IPS DF 6.9 (cell line): ENCODE measurements around the gene RHOD.

ENCODE experiments used
- DNase-seq: peaks from one replicate; pipeline ENCODE4 v3.0.0-alpha.2; 2013; ENCODE audit warnings: low read depth, low spot score
- H3K27ac ChIP-seq: one replicate; pipeline ENCODE4 v1.5.1; 2013; ENCODE audit warnings: low read length, control low read depth
- H3K27me3 ChIP-seq: 2 replicates; pipeline ENCODE4 v1.6.1; 2013; ENCODE audit warnings: mild to moderate bottlenecking, low read length; ENCODE audit not compliant: control insufficient read depth, insufficient read depth
- H3K36me3 ChIP-seq: 2 replicates; pipeline ENCODE4 v1.6.1; 2013; ENCODE audit warnings: low read length; ENCODE audit not compliant: control insufficient read depth, insufficient read depth
- H3K4me1 ChIP-seq: 2 replicates; pipeline ENCODE4 v1.6.1; 2013; ENCODE audit warnings: low read length; ENCODE audit not compliant: control insufficient read depth, insufficient read depth
- H3K4me3 ChIP-seq: 2 replicates; pipeline ENCODE4 v1.5.1; 2013; ENCODE audit warnings: mild to moderate bottlenecking, low read length
- H3K9me3 ChIP-seq: 2 replicates; pipeline ENCODE4 v1.6.1; 2013; ENCODE audit warnings: low read length, inconsistent platforms; ENCODE audit not compliant: control insufficient read depth, insufficient read depth
- WGBS: extraction: QIAGEN DNeasy Blood & Tissue Kit; methylation state at CpG from one replicate; pipeline ENCODE4 v1.1.7; 2013; ENCODE audit warnings: mixed read lengths, missing lambda C conversion rate; ENCODE audit not compliant: insufficient read length, insufficient coverage; 5-methylcytosine and 5-hydroxymethylcytosine counted together

The RHOD gene, protein sequence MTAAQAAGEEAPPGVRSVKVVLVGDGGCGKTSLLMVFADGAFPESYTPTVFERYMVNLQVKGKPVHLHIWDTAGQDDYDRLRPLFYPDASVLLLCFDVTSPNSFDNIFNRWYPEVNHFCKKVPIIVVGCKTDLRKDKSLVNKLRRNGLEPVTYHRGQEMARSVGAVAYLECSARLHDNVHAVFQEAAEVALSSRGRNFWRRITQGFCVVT

DNA sequence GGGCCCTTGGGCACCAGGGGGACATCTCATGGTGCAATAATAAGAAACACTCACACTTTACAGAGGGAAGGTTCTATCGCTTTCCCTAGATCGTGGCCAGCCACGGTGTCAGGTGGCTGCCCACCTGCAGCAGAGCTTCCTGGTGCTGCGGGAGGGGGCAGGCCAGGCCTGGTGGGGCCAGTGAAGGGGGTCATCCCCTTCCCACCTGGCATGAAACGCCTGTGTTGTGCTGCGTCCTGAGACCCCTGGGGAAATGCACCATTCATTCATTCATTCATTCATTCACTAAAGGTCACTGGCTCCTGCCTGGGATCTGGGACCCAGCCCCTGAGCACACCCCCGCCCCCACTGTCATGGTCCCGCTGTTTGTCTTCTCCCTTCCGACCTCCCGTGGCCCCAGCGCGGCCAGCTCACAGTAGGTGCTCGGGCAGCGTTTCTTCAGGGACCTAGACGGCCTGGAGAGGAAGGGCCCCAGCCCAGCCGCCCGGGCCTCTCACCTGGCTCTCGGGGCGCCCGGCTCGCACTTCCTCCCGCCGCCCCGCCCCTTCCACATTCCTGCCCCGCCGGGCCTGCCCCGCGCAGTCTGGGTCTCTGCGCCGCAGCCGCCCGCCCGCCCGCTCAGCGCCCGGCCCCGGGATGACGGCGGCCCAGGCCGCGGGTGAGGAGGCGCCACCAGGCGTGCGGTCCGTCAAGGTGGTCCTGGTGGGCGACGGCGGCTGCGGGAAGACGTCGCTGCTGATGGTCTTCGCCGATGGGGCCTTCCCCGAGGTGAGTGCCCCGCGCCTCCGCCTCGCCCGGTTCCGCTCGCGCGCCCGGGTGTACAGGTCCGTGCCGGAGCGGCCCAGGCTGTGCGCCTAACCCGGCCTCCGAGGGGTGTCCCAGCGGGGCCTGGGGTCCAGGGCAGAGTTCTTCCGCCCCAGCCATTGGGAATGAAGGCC, at the start of gene RHOD:
RHOD (plus strand) TSS at position 581 of the 938 bp plus-strand sequence; CDS start at position 637, 56 bp downstream.
- no peaks in the 10 kb centered on the region for H3K27me3 ChIP-seq
- no peak for DNase-seq
- peak within 1 kb of the TSS; percentile 72 for H3K4me3 ChIP-seq
- no peak within 1 kb of the TSS for H3K27ac ChIP-seq
- no peaks in the 10 kb centered on the region for H3K9me3 ChIP-seq
- WGBS, result no CpG with 5 or more reads among the region's 72 CpGs
- H3K36me3 ChIP-seq, result no peaks in the 10 kb centered on the region
- peaks cover 5% of the 10 kb centered on the region; the same call in 1 of the 2 replicates for H3K4me1 ChIP-seq

DNA sequence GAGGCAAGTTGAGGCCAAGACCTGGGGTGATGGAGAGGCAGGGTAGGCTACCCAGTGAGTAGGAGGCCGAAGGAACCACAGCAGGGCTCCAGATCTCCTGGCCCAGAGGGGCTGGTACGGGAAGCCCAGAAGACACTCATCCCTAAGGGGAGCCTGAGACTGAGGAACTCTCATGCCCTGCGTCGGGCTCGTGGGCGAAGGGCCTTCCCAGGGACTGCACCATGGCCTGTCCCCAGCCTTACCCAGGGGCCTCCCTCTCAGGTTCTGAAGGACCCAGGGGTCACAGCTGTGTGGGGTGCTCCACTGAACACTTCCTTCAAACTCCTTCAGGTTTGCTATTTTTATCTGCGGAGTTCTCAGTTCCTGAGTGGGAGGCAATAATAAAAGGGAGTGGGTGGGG, 49.5 kb upstream of the RHOD start:
- H3K27me3 ChIP-seq, result no peaks in the 10 kb centered on the region
- no peaks in the 10 kb centered on the region for H3K36me3 ChIP-seq
- no peak for DNase-seq
- H3K9me3 ChIP-seq, result no peaks in the 10 kb centered on the region
- peaks cover 2% of the 10 kb centered on the region for H3K4me1 ChIP-seq
- no peak overlapping the region for H3K4me3 ChIP-seq
- H3K27ac ChIP-seq, result no peak overlapping the region
- no CpG with 5 or more reads among the region's 7 CpGs for WGBS

DNA sequence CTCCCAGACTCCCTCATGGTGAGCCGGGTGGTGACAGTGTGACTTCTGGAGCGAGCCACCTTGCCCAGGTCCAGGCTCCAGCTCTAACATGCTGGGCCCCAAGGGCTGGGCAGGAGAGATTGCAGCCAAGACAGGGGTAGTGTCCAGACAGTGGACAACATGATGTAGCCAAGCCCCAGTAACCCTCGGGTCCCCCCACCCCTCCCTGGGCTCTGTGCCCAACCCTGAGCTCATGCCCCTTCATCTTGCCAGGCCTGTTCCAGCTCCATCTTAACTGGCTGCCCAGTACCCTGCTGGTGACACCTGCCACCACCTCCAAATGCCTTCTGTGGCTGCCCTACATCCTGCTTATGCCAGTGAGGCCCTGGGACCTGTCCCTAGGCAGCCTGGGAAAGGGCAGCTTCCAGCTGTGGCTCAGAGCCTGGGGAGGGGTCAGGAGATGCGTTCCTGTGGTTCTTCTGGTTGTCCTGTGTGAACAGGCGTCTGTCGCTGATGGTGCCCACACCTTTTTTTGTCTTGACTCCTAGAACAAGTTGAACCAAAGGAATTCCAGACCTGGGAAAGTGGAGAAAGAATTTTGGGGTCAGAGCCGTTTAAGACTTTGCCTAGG, 46.2 kb upstream of the RHOD start:
- no CpG with 5 or more reads among the region's 7 CpGs for WGBS
- H3K27me3 ChIP-seq, result no peaks in the 10 kb centered on the region
- H3K4me3 ChIP-seq, result no peak overlapping the region
- H3K27ac ChIP-seq, result no peak overlapping the region
- DNase-seq, result no peak
- no peaks in the 10 kb centered on the region; the same call in 1 of the 2 replicates for H3K36me3 ChIP-seq
- H3K4me1 ChIP-seq, result no peaks in the 10 kb centered on the region
- no peaks in the 10 kb centered on the region for H3K9me3 ChIP-seq

DNA sequence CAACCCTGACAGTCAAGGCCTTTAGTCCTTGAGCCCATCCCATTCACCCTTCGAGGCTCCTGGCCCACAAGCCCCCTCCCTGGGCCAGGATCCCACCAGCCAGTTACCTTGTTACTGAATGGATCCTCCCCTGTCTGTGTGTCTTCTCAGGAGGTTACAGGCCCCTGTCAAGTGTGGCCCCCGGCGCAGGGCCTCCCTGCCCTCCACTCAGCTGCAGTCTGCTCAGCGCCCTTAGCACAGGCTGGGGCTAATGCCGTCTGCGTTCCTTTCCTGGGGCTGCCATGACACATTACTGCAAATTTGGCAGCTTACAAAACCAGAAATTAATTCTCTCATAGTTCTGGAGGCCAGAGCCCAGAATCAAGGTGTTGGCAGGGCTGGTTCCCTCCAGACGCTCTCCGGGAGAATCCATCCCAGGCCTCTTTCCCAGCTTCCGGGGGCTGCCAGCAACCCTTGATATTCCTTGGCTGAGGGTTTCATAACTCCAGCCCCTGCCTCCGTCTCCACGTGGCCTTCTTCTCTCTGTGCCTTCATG, 43.1 kb upstream of the RHOD start:
- Histone ChIP-seq H3K4me3 (no peak overlapping the region), H3K27ac (no peak overlapping the region), H3K36me3 (no peaks in the 10 kb centered on the region; the same call in 1 of the 2 replicates), H3K4me1 (no peaks in the 10 kb centered on the region), H3K27me3 (no peaks in the 10 kb centered on the region), H3K9me3 (no peaks in the 10 kb centered on the region)
- WGBS, result no CpG with 5 or more reads among the region's 11 CpGs
- DNase-seq, result no peak

DNA sequence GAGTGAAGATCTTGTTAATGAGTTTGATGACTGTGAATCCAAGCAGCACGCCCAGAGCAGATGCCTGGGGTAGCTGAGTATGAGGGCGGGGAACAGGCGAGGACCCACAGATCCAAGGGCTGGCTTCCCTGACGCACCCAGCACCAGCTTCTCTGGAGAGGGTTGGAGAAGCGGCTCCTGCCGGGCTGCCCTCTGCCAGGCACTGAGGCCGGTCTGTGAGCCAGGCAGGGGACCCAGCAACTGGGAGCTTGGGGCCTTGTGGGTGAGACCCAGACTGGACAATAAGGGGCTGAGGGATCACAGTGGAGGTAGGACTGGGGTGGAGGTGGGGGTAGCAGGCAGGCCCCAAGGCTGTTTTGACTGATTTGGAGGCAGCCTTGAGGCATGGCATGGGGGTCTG, 42.3 kb upstream of the RHOD start:
- H3K27me3 ChIP-seq, result no peaks in the 10 kb centered on the region
- H3K36me3 ChIP-seq, result no peaks in the 10 kb centered on the region; the same call in 1 of the 2 replicates
- no peak for DNase-seq
- no peak overlapping the region for H3K27ac ChIP-seq
- no peaks in the 10 kb centered on the region for H3K4me1 ChIP-seq
- no CpG with 5 or more reads among the region's 7 CpGs for WGBS
- H3K9me3 ChIP-seq, result no peaks in the 10 kb centered on the region
- no peak overlapping the region for H3K4me3 ChIP-seq

DNA sequence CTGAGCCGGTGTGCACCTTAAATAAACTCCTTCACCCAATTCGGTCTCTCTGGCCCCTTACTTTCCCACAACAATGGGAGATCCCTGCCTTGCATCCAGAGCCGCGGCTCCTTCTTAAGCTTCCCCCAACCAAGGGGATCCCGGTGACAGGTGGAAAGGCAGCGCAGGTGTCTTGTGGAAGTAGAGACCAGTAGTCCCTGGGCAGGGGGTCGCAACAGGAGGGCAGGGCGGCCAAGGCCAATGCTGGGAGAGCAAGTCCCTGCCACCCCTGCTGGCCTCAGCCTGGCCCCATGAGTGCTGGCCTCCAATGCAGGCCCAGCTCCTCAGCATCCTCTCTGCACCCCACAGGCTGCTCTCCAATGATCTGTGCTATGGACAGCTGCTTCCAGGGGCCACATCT, 41.6 kb upstream of the RHOD start:
- no peak for DNase-seq
- no CpG with 5 or more reads among the region's 8 CpGs for WGBS
- no peaks in the 10 kb centered on the region; the same call in 1 of the 2 replicates for H3K36me3 ChIP-seq
- H3K4me3 ChIP-seq, result no peak overlapping the region
- no peaks in the 10 kb centered on the region for H3K9me3 ChIP-seq
- H3K27me3 ChIP-seq, result no peaks in the 10 kb centered on the region
- H3K4me1 ChIP-seq, result no peaks in the 10 kb centered on the region
- H3K27ac ChIP-seq, result no peak overlapping the region

DNA sequence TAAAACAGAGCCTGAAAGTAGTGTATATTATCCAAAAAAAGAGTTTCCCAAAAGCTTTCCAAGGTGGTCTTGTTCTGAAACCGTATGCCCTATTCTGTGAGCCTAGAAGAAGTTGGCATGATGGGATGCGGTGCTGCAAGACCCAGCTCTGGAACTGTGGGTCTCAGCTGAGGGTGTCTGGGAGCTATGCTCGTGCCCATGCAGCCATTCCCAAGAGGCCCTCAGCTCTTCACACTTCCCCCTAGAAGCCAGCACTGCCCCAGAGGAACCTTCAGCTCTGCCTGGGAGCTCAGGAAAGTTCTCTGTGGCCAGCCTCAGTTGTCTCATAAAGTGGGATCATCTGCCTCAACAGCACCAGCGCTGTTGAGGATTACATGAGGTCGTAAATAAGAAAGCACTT, 40.1 kb upstream of the RHOD start:
- WGBS, result no CpG with 5 or more reads among the region's 5 CpGs

DNA sequence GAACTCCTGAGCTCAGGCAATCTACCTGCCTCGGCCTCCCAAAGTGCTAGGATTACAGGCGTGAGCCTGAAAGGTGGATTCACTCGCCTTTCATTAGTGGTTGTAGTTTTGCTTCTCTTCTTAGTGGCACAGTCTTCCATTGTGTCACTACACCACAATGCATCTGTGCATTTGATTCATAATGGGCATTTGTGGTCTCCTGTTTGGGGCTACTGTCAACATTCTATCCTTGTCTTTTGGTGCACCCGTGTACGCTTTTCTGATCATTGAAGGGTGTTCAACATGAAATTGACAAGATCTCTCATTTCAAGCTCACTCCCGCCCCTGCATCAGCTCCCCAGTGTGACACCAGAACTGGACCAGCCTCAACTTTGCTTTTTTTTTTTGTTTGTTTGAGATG, 35.7 kb upstream of the RHOD start:
- WGBS, result no CpG with 5 or more reads among the region's 6 CpGs

More for the DNA sequence above, 40.1 kb upstream of the RHOD start:
- H3K4me3 ChIP-seq, result no peak overlapping the region
- H3K27ac ChIP-seq, result no peak overlapping the region
- no peak for DNase-seq
- H3K27me3 ChIP-seq, result no peaks in the 10 kb centered on the region
- no peaks in the 10 kb centered on the region for H3K9me3 ChIP-seq
- no peaks in the 10 kb centered on the region for H3K4me1 ChIP-seq
- H3K36me3 ChIP-seq, result no peaks in the 10 kb centered on the region; the same call in 1 of the 2 replicates

DNA sequence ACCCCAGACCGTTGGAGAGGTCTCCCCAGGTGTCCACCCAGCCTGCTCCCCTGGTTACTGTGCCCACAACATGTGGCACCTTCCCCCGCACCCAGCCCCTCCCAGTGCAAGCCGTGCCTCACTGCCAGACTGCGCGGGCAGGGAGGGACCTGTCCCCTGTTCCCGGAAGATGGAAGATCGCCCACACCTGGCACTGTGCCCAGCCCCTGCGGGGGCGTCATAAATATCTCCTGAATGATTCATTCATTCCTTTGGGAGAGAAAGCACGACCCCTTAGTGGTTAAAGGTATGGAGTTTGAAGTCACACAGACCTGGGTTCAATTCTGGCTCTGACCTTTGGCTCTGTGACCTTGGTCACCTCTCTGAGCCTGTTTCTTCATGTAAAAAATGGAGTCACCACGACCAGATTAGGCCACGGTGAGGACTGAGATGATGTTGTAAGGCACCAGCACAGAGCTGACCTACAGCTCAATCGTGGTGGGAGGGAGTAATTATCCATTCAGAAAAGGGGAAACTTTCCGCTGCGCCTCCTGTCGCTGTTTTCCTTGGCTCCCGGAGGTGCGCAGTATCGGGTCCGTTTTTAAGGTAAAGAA, 34.2 kb upstream of the RHOD start:
- peaks cover 2% of the 10 kb centered on the region; the same call in 1 of the 2 replicates for H3K4me1 ChIP-seq
- no peak for DNase-seq
- peak overlapping the region; percentile 29; the same call in 1 of the 2 replicates for H3K4me3 ChIP-seq
- no CpG with 5 or more reads among the region's 20 CpGs for WGBS
- no peaks in the 10 kb centered on the region for H3K9me3 ChIP-seq
- H3K27me3 ChIP-seq, result peaks cover 21% of the 10 kb centered on the region
- no peak overlapping the region for H3K27ac ChIP-seq
- H3K36me3 ChIP-seq, result no peaks in the 10 kb centered on the region

More for the DNA sequence above, 35.7 kb upstream of the RHOD start:
- Histone ChIP-seq H3K27ac (no peak overlapping the region), H3K4me1 (peaks cover 2% of the 10 kb centered on the region; the same call in 1 of the 2 replicates), H3K27me3 (peaks cover 21% of the 10 kb centered on the region), H3K9me3 (no peaks in the 10 kb centered on the region), H3K36me3 (no peaks in the 10 kb centered on the region), H3K4me3 (no peak overlapping the region)
- no peak for DNase-seq
